Stimulated activated memory B cell treated with anti-CD40 and anti-IgM and Interleukin-4, amounts not matched to agents 10 μg/mL and 1 μg/mL and 100 μg/mL, for 72 hours (primary cell): ENCODE results near the gene CHD5.
"Not testable (repeated sequence)": the region's sequence is repeated elsewhere in the genome, so short reads cannot be mapped to it uniquely, and the experiment has no call there.

ENCODE experiments used
- ATAC-seq: fragments of 150-1000 bp; cut with Tn5 transposase; 2 replicates; pipeline ENCODE4 v1.10.0; 2021
- H3K27ac Mint-ChIP-seq: one replicate; pipeline ENCODE4 v1.8.0; 2022; ENCODE audit warnings: mild to moderate bottlenecking, mixed read lengths
- H3K27me3 Mint-ChIP-seq: one replicate; pipeline ENCODE4 v1.8.0; 2022; ENCODE audit warnings: mixed read lengths
- H3K36me3 Mint-ChIP-seq: one replicate; pipeline ENCODE4 v1.8.0; 2022; ENCODE audit warnings: mixed read lengths
- H3K4me1 Mint-ChIP-seq: one replicate; pipeline ENCODE4 v1.8.0; 2022; ENCODE audit warnings: mixed read lengths
- H3K4me3 Mint-ChIP-seq: one replicate; pipeline ENCODE4 v1.8.0; 2022; ENCODE audit warnings: mild to moderate bottlenecking, moderate library complexity, mixed read lengths
- H3K9me3 Mint-ChIP-seq: one replicate; pipeline ENCODE4 v1.8.0; 2022; ENCODE audit warnings: mixed read lengths

Gene CHD5

GRCh38 chr1:6083385-6083784 lies 96.7 kb downstream of the CHD5 start:
- Mint-ChIP-seq H3K27ac (no peak overlapping the region), H3K36me3 (peaks cover 64% of the 10 kb centered on the region), H3K4me1 (no peaks in the 10 kb centered on the region), H3K4me3 (no peak overlapping the region), H3K27me3 (no peaks in the 10 kb centered on the region), H3K9me3 (no peaks in the 10 kb centered on the region)
- no peak for ATAC-seq

GRCh38 chr1:6082430-6082971 lies 97.6 kb downstream of the CHD5 start:
- Mint-ChIP-seq H3K36me3 (peaks cover 64% of the 10 kb centered on the region), H3K4me3 (no peak overlapping the region), H3K27me3 (no peaks in the 10 kb centered on the region), H3K9me3 (no peaks in the 10 kb centered on the region), H3K4me1 (no peaks in the 10 kb centered on the region), H3K27ac (no peak overlapping the region)
- no peak for ATAC-seq

- H3K27me3 Mint-ChIP-seq, result no peaks in the 10 kb centered on the region
- H3K36me3 Mint-ChIP-seq, result peaks cover 65% of the 10 kb centered on the region
- no peak for ATAC-seq
- no peaks in the 10 kb centered on the region for H3K9me3 Mint-ChIP-seq
- no peak overlapping the region for H3K4me3 Mint-ChIP-seq
- H3K27ac Mint-ChIP-seq, result no peak overlapping the region
- no peaks in the 10 kb centered on the region for H3K4me1 Mint-ChIP-seq
These were observed 98.2 kb downstream of the CHD5 start for GRCh38 chr1:6081901-6082300.

- H3K36me3 Mint-ChIP-seq, result peaks cover 73% of the 10 kb centered on the region
- H3K27ac Mint-ChIP-seq, result no peak overlapping the region
- no peak overlapping the region for H3K4me3 Mint-ChIP-seq
These were observed 99.7 kb downstream of the CHD5 start for GRCh38 chr1:6080469-6080868.

GRCh38 chr1:6077919-6078318 lies 102.2 kb downstream of the CHD5 start:
- H3K4me3 Mint-ChIP-seq, result no peak overlapping the region
- H3K27ac Mint-ChIP-seq, result no peak overlapping the region
- no peaks in the 10 kb centered on the region for H3K9me3 Mint-ChIP-seq
- ATAC-seq, result no peak
- H3K36me3 Mint-ChIP-seq, result peaks cover 59% of the 10 kb centered on the region
- H3K27me3 Mint-ChIP-seq, result no peaks in the 10 kb centered on the region
- no peaks in the 10 kb centered on the region for H3K4me1 Mint-ChIP-seq

More at GRCh38 chr1:6080469-6080868, 99.7 kb downstream of the CHD5 start:
- Mint-ChIP-seq H3K27me3 (no peaks in the 10 kb centered on the region), H3K4me1 (no peaks in the 10 kb centered on the region), H3K9me3 (no peaks in the 10 kb centered on the region)
- ATAC-seq, result no peak

- no peak overlapping the region for H3K27ac Mint-ChIP-seq
- H3K27me3 Mint-ChIP-seq, result no peaks in the 10 kb centered on the region
- no peak for ATAC-seq
- H3K9me3 Mint-ChIP-seq, result no peaks in the 10 kb centered on the region
- no peak overlapping the region for H3K4me3 Mint-ChIP-seq
- H3K36me3 Mint-ChIP-seq, result peaks cover 59% of the 10 kb centered on the region
- H3K4me1 Mint-ChIP-seq, result no peaks in the 10 kb centered on the region
These were observed 102.6 kb downstream of the CHD5 start for GRCh38 chr1:6077506-6077905.

GRCh38 chr1:6077061-6077460 lies 103.1 kb downstream of the CHD5 start:
- peaks cover 59% of the 10 kb centered on the region for H3K36me3 Mint-ChIP-seq
- ATAC-seq, H3K27me3 Mint-ChIP-seq, H3K4me3 Mint-ChIP-seq, H3K9me3 Mint-ChIP-seq, H3K4me1 Mint-ChIP-seq, H3K27ac Mint-ChIP-seq: not testable (repeated sequence)

GRCh38 chr1:6075748-6076147 lies 104.4 kb downstream of the CHD5 start:
- Mint-ChIP-seq H3K4me3 (no peak overlapping the region), H3K4me1 (no peaks in the 10 kb centered on the region), H3K27me3 (no peaks in the 10 kb centered on the region), H3K27ac (no peak overlapping the region), H3K9me3 (no peaks in the 10 kb centered on the region), H3K36me3 (peaks cover 52% of the 10 kb centered on the region)
- no peak for ATAC-seq

- no peak overlapping the region for H3K4me3 Mint-ChIP-seq
- no peaks in the 10 kb centered on the region for H3K9me3 Mint-ChIP-seq
- peaks cover 39% of the 10 kb centered on the region for H3K36me3 Mint-ChIP-seq
- ATAC-seq, result no peak
- H3K4me1 Mint-ChIP-seq, result no peaks in the 10 kb centered on the region
- H3K27me3 Mint-ChIP-seq, result no peaks in the 10 kb centered on the region
- no peak overlapping the region for H3K27ac Mint-ChIP-seq
These were observed 105.8 kb downstream of the CHD5 start for GRCh38 chr1:6074192-6074901.

- Mint-ChIP-seq H3K36me3 (peaks cover 31% of the 10 kb centered on the region), H3K27me3 (no peaks in the 10 kb centered on the region), H3K27ac (no peak overlapping the region), H3K4me1 (no peaks in the 10 kb centered on the region), H3K9me3 (no peaks in the 10 kb centered on the region), H3K4me3 (no peak overlapping the region)
- no peak for ATAC-seq
These were observed 106.6 kb downstream of the CHD5 start for GRCh38 chr1:6073480-6074053.

- Mint-ChIP-seq H3K27ac (no peak overlapping the region), H3K9me3 (no peaks in the 10 kb centered on the region), H3K4me3 (no peak overlapping the region), H3K4me1 (no peaks in the 10 kb centered on the region), H3K27me3 (no peaks in the 10 kb centered on the region), H3K36me3 (peaks cover 25% of the 10 kb centered on the region)
- no peak for ATAC-seq
These were observed 107.2 kb downstream of the CHD5 start for GRCh38 chr1:6072774-6073479.

GRCh38 chr1:6071219-6071618 lies 108.9 kb downstream of the CHD5 start:
- Mint-ChIP-seq H3K9me3 (no peaks in the 10 kb centered on the region), H3K27me3 (no peaks in the 10 kb centered on the region), H3K36me3 (peaks cover 19% of the 10 kb centered on the region), H3K4me1 (peaks cover 6% of the 10 kb centered on the region), H3K27ac (no peak overlapping the region), H3K4me3 (no peak overlapping the region)
- no peak for ATAC-seq

- Mint-ChIP-seq H3K36me3 (peaks cover 14% of the 10 kb centered on the region), H3K4me3 (no peak overlapping the region), H3K9me3 (no peaks in the 10 kb centered on the region), H3K27ac (no peak overlapping the region), H3K4me1 (peaks cover 7% of the 10 kb centered on the region), H3K27me3 (no peaks in the 10 kb centered on the region)
- no peak for ATAC-seq
These were observed 109.6 kb downstream of the CHD5 start for GRCh38 chr1:6070450-6070974.

GRCh38 chr1:6069573-6069972 lies 110.5 kb downstream of the CHD5 start:
- peaks cover 14% of the 10 kb centered on the region for H3K36me3 Mint-ChIP-seq
- no peaks in the 10 kb centered on the region for H3K9me3 Mint-ChIP-seq
- H3K27me3 Mint-ChIP-seq, result no peaks in the 10 kb centered on the region

GRCh38 chr1:6068932-6069331 lies 111.2 kb downstream of the CHD5 start:
- ATAC-seq, result no peak
- H3K4me3 Mint-ChIP-seq, result no peak overlapping the region
- H3K4me1 Mint-ChIP-seq, result peaks cover 7% of the 10 kb centered on the region
- H3K27ac Mint-ChIP-seq, result no peak overlapping the region
- no peaks in the 10 kb centered on the region for H3K27me3 Mint-ChIP-seq
- no peaks in the 10 kb centered on the region for H3K9me3 Mint-ChIP-seq
- H3K36me3 Mint-ChIP-seq, result peaks cover 16% of the 10 kb centered on the region

More at GRCh38 chr1:6069573-6069972, 110.5 kb downstream of the CHD5 start:
- H3K4me1 Mint-ChIP-seq, result peaks cover 7% of the 10 kb centered on the region
- no peak overlapping the region for H3K4me3 Mint-ChIP-seq
- ATAC-seq, result no peak
- no peak overlapping the region for H3K27ac Mint-ChIP-seq
